OCI-LY3 (cell line): ENCODE results near the gene IL17B.

Experiments used
- H2AFZ ChIP-seq: fragments of 200-600, 300-600 bp; shearing (Covaris generic); 2 replicates; pipeline ENCODE4 v1.6.0; 2014; ENCODE audit warnings: antibody characterized with exemption, low read depth, low read length
- H3K27ac ChIP-seq: fragments of 200-600, 300-600 bp; sonication (generic); 2 replicates; pipeline ENCODE4 v1.5.1; 2014; ENCODE audit warnings: mild to moderate bottlenecking, low read length, moderate library complexity, mixed read lengths
- H3K27me3 ChIP-seq: fragments of 200-600, 300-600 bp; sonication (generic); 2 replicates; pipeline ENCODE4 v1.6.1; 2014; ENCODE audit warnings: low read depth, low read length, mixed read lengths
- H3K36me3 ChIP-seq: fragments of 200-600, 300-600 bp; sonication (generic); replicated peaks from 2 replicates; pipeline ENCODE3; 2014; ENCODE audit warnings: low read depth, low read length, mixed read lengths
- H3K4me1 ChIP-seq: fragments of 300-600, 200-600 bp; sonication (generic); 2 replicates; pipeline ENCODE4 v1.6.1; 2014; ENCODE audit warnings: low read length, mixed read lengths
- H3K4me2 ChIP-seq: fragments of 200-600, 300-600 bp; sonication (generic); 2 replicates; pipeline ENCODE4 v1.6.1; 2014; ENCODE audit warnings: low read length, mixed read lengths
- H3K4me3 ChIP-seq: fragments of 300-600, 200-600 bp; sonication (generic); 2 replicates; pipeline ENCODE4 v1.5.1; 2014; ENCODE audit warnings: antibody characterized with exemption, mild to moderate bottlenecking, low read length, moderate library complexity
- H3K79me2 ChIP-seq: fragments of 300-600, 200-600 bp; shearing (Covaris generic); 2 replicates; pipeline ENCODE4 v1.6.1; 2014; ENCODE audit warnings: mild to moderate bottlenecking, low read length, mixed read lengths
- H3K9ac ChIP-seq: fragments of 300-600, 200-600 bp; shearing (Covaris generic); 2 replicates; pipeline ENCODE4 v1.6.0; 2014; ENCODE audit warnings: mild to moderate bottlenecking, low read length, moderate library complexity
- H3K9me3 ChIP-seq: fragments of 200-600, 300-600 bp; shearing (Covaris generic); 2 replicates; pipeline ENCODE4 v1.6.1; 2014; ENCODE audit warnings: low read length, mixed read lengths; ENCODE audit not compliant: insufficient read depth
- H4K20me1 ChIP-seq: fragments of 200-600, 300-600 bp; sonication (generic); 2 replicates; pipeline ENCODE4 v1.6.1; 2016; ENCODE audit warnings: low read length, mixed read lengths; ENCODE audit not compliant: insufficient read depth
- CTCF ChIP-seq: fragments of 200-600, 300-600 bp; sonication (generic); IDR thresholded peaks from 2 replicates; pipeline ENCODE4 v1.5.1; 2014; ENCODE audit warnings: antibody characterized with exemption, low read length, low read depth
- EZH2phosphoT487 ChIP-seq: fragments of 200-600 bp; shearing (Covaris generic); IDR thresholded peaks from 2 replicates; pipeline ENCODE4 v1.6.1; 2018; ENCODE audit warnings: antibody characterized with exemption, mixed run types, low read depth

IL17B gene

DNA sequence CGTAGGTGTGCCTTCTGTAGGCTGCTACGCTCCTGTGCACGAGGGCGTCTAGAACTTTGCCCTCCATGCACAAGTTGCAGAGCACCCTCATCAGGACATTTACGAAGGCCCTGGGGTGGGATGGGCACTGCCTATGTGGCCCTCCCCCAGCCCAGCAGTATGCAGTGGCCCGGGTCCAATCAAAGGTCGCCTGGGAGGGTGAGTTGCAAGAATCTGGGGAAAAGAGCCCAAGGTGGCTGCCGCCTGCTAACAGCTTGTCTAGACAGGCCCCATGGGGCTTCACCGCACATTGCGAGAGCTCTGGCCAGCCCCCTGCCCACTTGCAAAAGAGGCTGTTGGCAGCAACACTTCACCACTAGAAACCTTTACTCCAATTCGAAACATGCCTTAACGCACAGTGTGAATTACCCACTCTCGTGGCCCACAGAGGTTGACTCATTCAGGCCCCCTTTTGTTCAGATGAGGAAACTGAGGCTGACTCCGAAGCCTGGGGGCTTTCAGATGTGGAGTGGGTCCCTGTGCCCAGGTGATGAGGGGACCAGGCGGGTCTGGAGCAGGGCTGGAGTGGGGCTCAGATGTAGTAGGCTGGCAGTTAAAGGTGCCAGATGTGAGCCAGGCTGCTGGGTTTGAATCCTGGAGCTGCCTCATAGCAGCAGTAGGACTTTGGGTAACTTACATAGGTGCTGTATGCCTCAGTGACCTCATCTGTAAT, 31.8 kb upstream of the IL17B start:
- H3K36me3 ChIP-seq: no peaks in the 10 kb centered on the region
- no peaks in the 10 kb centered on the region for H3K27me3 ChIP-seq
- no peaks in the 10 kb centered on the region for H3K9me3 ChIP-seq
- H4K20me1 ChIP-seq: no peaks in the 10 kb centered on the region
- H3K27ac ChIP-seq: no peak overlapping the region
- no peak overlapping the region for H3K9ac ChIP-seq
- no peak overlapping the region for H3K4me2 ChIP-seq
- no peaks in the 10 kb centered on the region for H3K4me1 ChIP-seq
- no peak overlapping the region for H3K4me3 ChIP-seq
- TF ChIP-seq CTCF (no peak), EZH2phosphoT487 (no peak)
- H3K79me2 ChIP-seq: no peaks in the 10 kb centered on the region
- H2AFZ ChIP-seq: no peak overlapping the region

- H3K36me3 ChIP-seq: no peaks in the 10 kb centered on the region
- no peak overlapping the region for H3K9ac ChIP-seq
- no peak overlapping the region for H3K4me2 ChIP-seq
- no peaks in the 10 kb centered on the region for H3K9me3 ChIP-seq
- H2AFZ ChIP-seq: no peak overlapping the region
- H3K27ac ChIP-seq: no peak overlapping the region
- H4K20me1 ChIP-seq: no peaks in the 10 kb centered on the region
- no peaks in the 10 kb centered on the region for H3K27me3 ChIP-seq
- no peaks in the 10 kb centered on the region for H3K79me2 ChIP-seq
- no peaks in the 10 kb centered on the region for H3K4me1 ChIP-seq
- H3K4me3 ChIP-seq: no peak overlapping the region
- no peak for TF ChIP-seq EZH2phosphoT487
- no peak for TF ChIP-seq CTCF
Observed at GRCh38 chr5:149410071-149410470, 31.0 kb upstream of the IL17B start.

DNA sequence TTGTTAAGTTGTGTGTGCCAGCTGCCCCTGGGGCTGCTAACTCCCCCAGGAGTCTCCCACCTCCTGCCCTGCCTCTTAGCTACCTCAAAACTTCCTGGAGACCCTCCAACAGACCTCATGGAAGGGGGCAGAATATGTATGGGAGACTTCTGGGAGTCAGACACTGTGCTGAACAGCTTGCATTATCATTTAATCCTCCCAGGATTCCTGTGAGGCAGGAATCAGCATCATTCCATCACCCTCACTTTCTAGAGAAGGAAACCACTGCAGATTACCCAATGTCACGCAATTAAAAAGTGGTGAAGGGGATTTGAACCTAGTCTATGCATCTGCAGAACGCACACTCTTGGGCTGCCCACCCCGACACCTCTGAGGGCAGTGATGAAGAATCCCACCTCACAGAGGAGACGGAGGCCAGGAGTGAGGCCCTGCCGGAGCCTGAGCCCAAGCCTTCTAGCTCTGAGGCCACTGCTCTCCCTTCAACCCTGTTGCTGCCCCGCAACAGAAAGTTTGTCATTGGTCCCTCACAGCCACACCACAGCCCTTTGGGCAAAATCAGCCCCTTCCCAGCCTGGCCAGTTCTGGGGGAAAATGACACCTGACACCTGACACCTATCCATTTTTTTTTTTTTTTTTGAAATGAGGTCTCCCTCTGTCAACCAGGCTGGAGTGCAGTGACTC, 30.3 kb upstream of the IL17B start:
- Histone ChIP-seq H3K9ac (no peak overlapping the region), H3K4me1 (no peaks in the 10 kb centered on the region)

More for the DNA sequence above, 30.3 kb upstream of the IL17B start:
- Histone ChIP-seq H3K4me2 (no peak overlapping the region), H3K36me3 (no peaks in the 10 kb centered on the region), H3K27ac (no peak overlapping the region), H2AFZ (no peak overlapping the region), H3K27me3 (no peaks in the 10 kb centered on the region), H3K79me2 (no peaks in the 10 kb centered on the region), H3K4me3 (no peak overlapping the region), H4K20me1 (no peaks in the 10 kb centered on the region), H3K9me3 (no peaks in the 10 kb centered on the region)
- TF ChIP-seq CTCF: no peak
- TF ChIP-seq EZH2phosphoT487: no peak
